ENCODE measurements around the gene PTPRE.

PTPRE gene

GRCh38 chr10:127999297-128000129, 92.6 kb downstream of the PTPRE start:
- DNase-seq (ENCODE audit: low read depth in 2 of 2) = no peak

GRCh38 chr10:128000471-128001362, 93.8 kb downstream of the PTPRE start:
- DNase-seq (ENCODE audit: low read depth in 2 of 2) = no peak

- no peak for DNase-seq (ENCODE audit: low read depth in 2 of 2)
Observed at GRCh38 chr10:128001363-128001745, 94.5 kb downstream of the PTPRE start.

GRCh38 chr10:128001849-128002248, 94.9 kb downstream of the PTPRE start:
- no peak for DNase-seq (ENCODE audit: low read depth in 2 of 2)

- no peak for DNase-seq (ENCODE audit: low read depth in 2 of 2)
Observed at GRCh38 chr10:128003521-128003920, 96.6 kb downstream of the PTPRE start.

- no peak for DNase-seq (ENCODE audit: low read depth in 2 of 2)
Observed at GRCh38 chr10:128005858-128006257, 99.0 kb downstream of the PTPRE start.

GRCh38 chr10:128007056-128007455, 100.2 kb downstream of the PTPRE start:
- DNase-seq (ENCODE audit: low read depth in 2 of 2) = no peak

GRCh38 chr10:128007971-128008370, 101.1 kb downstream of the PTPRE start:
- no peak for DNase-seq (ENCODE audit: low read depth in 2 of 2)

- no peak for DNase-seq (ENCODE audit: low read depth in 2 of 2)
Observed at GRCh38 chr10:128008521-128009250, 101.8 kb downstream of the PTPRE start.

- DNase-seq (ENCODE audit: low read depth in 2 of 2) = no peak
Observed at GRCh38 chr10:128009372-128010126, 102.6 kb downstream of the PTPRE start.

GRCh38 chr10:128011059-128011979, 104.4 kb downstream of the PTPRE start:
- peak; percentile 81 to 83 for DNase-seq (ENCODE audit: low read depth in 2 of 2)

GRCh38 chr10:128013626-128014025, 106.7 kb downstream of the PTPRE start:
- DNase-seq (ENCODE audit: low read depth in 2 of 2) = no peak

GRCh38 chr10:128014236-128014635, 107.3 kb downstream of the PTPRE start:
- no peak for DNase-seq (ENCODE audit: low read depth in 2 of 2)

GRCh38 chr10:128016423-128017060, 109.6 kb downstream of the PTPRE start:
- no peak for DNase-seq (ENCODE audit: low read depth in 2 of 2)

- DNase-seq (ENCODE audit: low read depth in 2 of 2) = no peak
Observed at GRCh38 chr10:128017822-128018221, 110.9 kb downstream of the PTPRE start.

- DNase-seq (ENCODE audit: low read depth in 2 of 2) = no peak
Observed at GRCh38 chr10:128018236-128018635, 111.3 kb downstream of the PTPRE start.

GRCh38 chr10:128018691-128019090, 111.8 kb downstream of the PTPRE start:
- DNase-seq (ENCODE audit: low read depth in 2 of 2) = no peak

GRCh38 chr10:128022261-128023196, 115.6 kb downstream of the PTPRE start:
- DNase-seq (ENCODE audit: low read depth in 2 of 2) = no peak

GRCh38 chr10:128024426-128024825, 117.5 kb downstream of the PTPRE start:
- DNase-seq (ENCODE audit: low read depth in 2 of 2) = no peak

Measured in stimulated activated CD4-positive, alpha-beta T cell treated with anti-CD3 and anti-CD28 coated beads, Interleukin-12 subunit alpha, Interleukin-12 subunit beta, amount 100 ng/mL, for 24 hours (primary cell).